Measurements from ENCODE around the gene DNAAF1. TPM values are rescaled to one million over a fixed set of nuclear protein-coding genes. Genes with fewer than 3 reads are reported as not detected.
"Not testable (repeated sequence)": the region's sequence is repeated elsewhere in the genome, so short reads cannot be mapped to it uniquely, and the experiment has no call there.

DNAAF1 gene
- total RNA-seq, 2 experiments from 2014 or later, result not detected

DNA sequence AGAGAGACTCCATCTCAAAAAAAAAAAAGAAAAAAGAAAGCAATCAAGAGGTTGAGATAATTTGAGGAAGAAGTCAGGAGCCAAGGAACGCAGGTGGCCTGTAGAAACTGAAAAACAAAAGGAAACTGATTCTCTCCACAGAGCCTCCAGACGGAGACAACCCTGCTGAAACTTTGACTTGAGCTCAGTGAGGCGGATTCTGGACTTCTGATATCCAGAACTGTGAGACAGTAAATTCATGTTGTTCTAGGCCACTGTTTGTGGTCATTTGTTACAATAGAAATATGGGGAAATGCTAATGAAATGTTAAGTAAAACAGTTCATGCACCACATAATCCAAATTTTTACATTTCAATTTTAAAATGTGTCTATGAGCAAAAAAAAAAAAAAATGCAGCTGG is 33.6 kb upstream of the DNAAF1 start:
- H3K27me3 Mint-ChIP-seq (ENCODE audit: low read depth), result no peaks in the 10 kb centered on the region
- H3K27ac Mint-ChIP-seq, result no peak overlapping the region
- peaks cover 2% of the 10 kb centered on the region for H3K36me3 Mint-ChIP-seq (ENCODE audit: low read depth)
- no peaks in the 10 kb centered on the region for H3K9me3 Mint-ChIP-seq
- DNase-seq, result no peak
- H3K4me1 Mint-ChIP-seq (ENCODE audit: low read depth), result peaks cover 48% of the 10 kb centered on the region
- CTCF ChIA-PET, result interaction anchor here (0.8 to 1.4 kb wide), 3 partner anchors 22 to 155 kb away, joined by 3 to 6 read pairs (median 3); partner anchors contain the start of gene TAF1C
- H3K4me3 Mint-ChIP-seq, result no peak overlapping the region
- intact Hi-C loops (cut with micrococcal nuclease), result no loop called here

DNA sequence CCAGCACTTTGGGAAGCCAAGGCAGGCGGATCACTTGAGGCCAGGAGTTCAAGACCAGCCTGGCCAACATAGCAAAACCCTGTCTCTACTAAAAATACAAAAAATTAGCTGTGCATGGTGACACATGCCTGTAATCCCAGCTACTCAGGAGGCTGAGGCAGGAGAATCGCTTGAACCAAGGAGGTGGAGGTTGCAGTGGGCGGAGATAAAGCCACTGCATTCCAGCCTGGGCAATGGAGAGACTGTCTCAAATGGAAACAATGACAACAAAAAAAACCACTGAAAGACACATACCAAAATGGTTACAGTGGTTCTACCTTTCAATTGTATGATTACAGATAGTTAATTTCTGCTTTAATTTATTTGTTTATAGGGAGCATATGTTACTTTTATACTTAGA is 33.2 kb upstream of the DNAAF1 start:
- CTCF ChIA-PET, result interaction anchor here (0.8 to 1.2 kb wide), 3 partner anchors 22 to 75 kb away, joined by 3 to 6 read pairs (median 3); partner anchors contain the start of gene TAF1C
- H3K27me3 Mint-ChIP-seq (ENCODE audit: low read depth); intact Hi-C loops (cut with micrococcal nuclease); H3K36me3 Mint-ChIP-seq (ENCODE audit: low read depth); H3K4me3 Mint-ChIP-seq; H3K9me3 Mint-ChIP-seq; H3K27ac Mint-ChIP-seq: not testable (repeated sequence)
- H3K4me1 Mint-ChIP-seq (ENCODE audit: low read depth), result peaks cover 44% of the 10 kb centered on the region
- DNase-seq, result peak; percentile 26

DNA sequence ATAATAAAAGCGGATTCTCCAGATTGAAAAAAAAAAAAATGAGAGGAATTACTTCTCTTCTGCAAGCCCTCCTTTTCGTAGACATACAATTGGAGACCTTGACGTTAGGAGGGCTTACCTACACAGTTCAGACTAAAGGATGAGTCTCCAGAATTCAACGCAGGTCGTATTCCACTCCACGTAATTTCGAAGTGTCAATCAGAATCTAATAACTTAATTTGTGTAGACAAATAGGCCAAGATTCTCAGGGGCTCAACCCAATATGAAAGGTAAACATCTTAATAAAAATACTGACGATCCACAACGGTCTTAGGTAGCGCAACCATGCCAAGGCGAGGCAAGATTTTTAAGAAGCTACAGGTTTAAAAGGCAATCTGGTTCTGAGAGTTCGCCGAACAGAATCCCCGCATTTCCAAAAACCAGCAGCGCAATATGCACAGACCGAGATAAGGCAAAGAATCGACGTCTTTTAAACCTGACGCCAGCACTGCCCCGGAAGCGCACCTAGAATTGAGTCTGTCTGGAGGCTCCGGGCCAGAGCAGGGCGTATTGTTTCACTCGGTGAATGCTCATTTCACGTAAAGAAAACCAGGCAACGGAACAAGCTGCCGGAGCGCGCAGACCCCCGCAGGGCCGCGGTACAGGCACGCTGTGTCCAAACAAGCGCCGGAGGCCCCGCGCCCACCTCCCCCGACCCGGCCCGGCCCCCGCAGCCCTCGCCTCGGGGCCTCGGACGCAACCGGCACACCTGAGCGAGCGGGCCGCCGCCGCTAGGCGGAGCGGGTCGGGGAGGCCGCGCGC is 29.0 kb upstream of the DNAAF1 start:
- Mint-ChIP-seq H3K27me3 (ENCODE audit: low read depth) (no peaks in the 10 kb centered on the region), H3K36me3 (ENCODE audit: low read depth) (no peaks in the 10 kb centered on the region), H3K9me3 (no peaks in the 10 kb centered on the region), H3K4me1 (ENCODE audit: low read depth) (peaks cover 32% of the 10 kb centered on the region), H3K4me3 (peak overlapping the region; percentile 91), H3K27ac (peak overlapping the region; percentile 89)
- peak; percentile 70 for DNase-seq
- CTCF ChIA-PET, result interaction anchor here (0.6 to 2.2 kb wide), 10 partner anchors 21 to 72 kb away, joined by 3 to 12 read pairs (median 3); partner anchors contain the start of gene TAF1C
- intact Hi-C loops (cut with micrococcal nuclease), result loop anchor here (1.0 to 2.0 kb wide), 5 partner anchors 29 to 309 kb away; partner anchors contain the start of genes DNAAF1, HSBP1, HSDL1 and MLYCD

DNA sequence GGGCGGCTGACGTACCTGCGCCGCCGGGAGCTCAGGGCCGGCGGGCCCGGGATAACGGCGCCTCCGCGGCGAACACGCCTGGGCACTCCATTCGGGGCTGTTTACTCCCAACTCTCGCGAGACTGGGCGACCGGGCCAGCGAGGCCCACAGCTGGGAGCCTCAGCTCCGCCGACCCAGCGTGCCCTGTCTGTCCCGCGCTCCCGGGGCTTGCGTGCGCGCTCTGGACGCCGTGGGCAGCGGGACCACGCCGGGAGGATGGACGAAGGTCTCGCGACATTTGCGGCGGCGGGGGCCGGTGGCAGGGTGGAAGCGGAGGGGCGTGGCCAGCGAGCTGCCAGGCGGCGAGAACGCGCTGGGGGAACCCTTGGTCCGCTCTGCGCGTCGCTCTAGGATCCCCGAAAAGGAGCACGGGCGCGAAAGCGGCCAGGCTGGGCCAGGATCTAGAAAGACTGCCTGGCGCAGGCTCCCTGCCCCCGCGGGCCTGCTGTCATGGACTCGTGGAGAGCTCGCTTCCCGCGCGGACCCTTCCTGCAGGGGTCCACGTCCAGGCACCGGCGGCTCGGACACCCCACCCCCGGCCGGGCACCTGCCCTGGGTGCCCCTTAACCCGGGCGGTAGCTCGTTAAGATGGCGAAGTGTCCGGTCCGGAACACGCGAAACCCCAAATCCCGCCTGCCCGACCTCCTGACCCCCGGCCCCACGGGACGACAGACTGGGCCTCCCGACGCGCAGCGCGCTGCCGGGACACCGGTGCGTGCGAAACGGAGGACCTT is 28.2 kb upstream of the DNAAF1 start, which contains the start of gene MBTPS1:
Gene MBTPS1 (minus strand): TSS at position 223 of the 774 bp plus-strand sequence. CDS start 15,159 bp downstream, outside the sequence.
- intact Hi-C loops (cut with micrococcal nuclease), result loop anchor here (1.0 to 2.0 kb wide), 5 partner anchors 28 to 310 kb away; partner anchors contain the start of genes DNAAF1, HSBP1, HSDL1 and MLYCD
- peak within 1 kb of the TSS; percentile 89 for H3K27ac Mint-ChIP-seq
- no peaks in the 10 kb centered on the region for H3K9me3 Mint-ChIP-seq
- peak within 1 kb of the TSS; percentile 91 for H3K4me3 Mint-ChIP-seq
- H3K4me1 Mint-ChIP-seq (ENCODE audit: low read depth), result peaks cover 26% of the 10 kb centered on the region
- DNase-seq, result peak; percentile 98
- H3K27me3 Mint-ChIP-seq (ENCODE audit: low read depth), result no peaks in the 10 kb centered on the region
- CTCF ChIA-PET, result interaction anchor here (0.6 to 2.2 kb wide), 11 partner anchors 21 to 71 kb away, joined by 3 to 12 read pairs (median 3); partner anchors contain the start of genes DNAAF1, HSDL1 and TAF1C
- H3K36me3 Mint-ChIP-seq (ENCODE audit: low read depth), result no peaks in the 10 kb centered on the region

- CTCF ChIA-PET, result interaction anchor here (0.9 to 2.2 kb wide), 9 partner anchors 20 to 70 kb away, joined by 3 to 12 read pairs (median 4); partner anchors contain the start of genes DNAAF1, HSDL1 and TAF1C
- peaks cover 24% of the 10 kb centered on the region for H3K4me1 Mint-ChIP-seq (ENCODE audit: low read depth)
- peak overlapping the region; percentile 91 for H3K4me3 Mint-ChIP-seq
- no peaks in the 10 kb centered on the region for H3K27me3 Mint-ChIP-seq (ENCODE audit: low read depth)
- H3K9me3 Mint-ChIP-seq, result no peaks in the 10 kb centered on the region
- H3K36me3 Mint-ChIP-seq (ENCODE audit: low read depth), result no peaks in the 10 kb centered on the region
- intact Hi-C loops (cut with micrococcal nuclease), result loop anchor here (2.0 kb wide), 2 partner anchors 219 to 311 kb away; partner anchors contain the start of genes HSBP1 and MLYCD
- DNase-seq, result peak; percentile 57
- H3K27ac Mint-ChIP-seq, result peak overlapping the region; percentile 86
Observed at GRCh38 chr16:84117494-84117843, 27.6 kb upstream of the DNAAF1 start.

DNA sequence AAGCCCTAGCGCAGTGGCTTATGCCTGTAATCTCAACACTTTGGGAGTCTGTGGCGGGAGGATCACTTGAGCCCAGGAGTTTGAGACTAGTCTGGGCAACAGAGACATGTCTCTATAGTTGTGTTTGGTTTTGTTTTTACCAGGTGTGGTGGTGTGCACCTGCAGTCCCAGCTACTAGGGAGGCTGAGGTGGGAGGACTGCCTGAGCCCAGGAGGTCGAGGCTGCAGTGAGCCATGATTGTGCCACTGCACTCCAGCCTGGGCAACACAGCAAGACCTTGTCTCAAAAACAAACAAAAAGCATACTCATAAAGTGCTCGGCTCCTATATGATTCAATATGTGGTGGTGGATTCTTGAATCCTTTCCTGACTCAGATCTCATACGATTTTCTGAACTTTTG is 26.8 kb upstream of the DNAAF1 start:
- intact Hi-C loops (cut with micrococcal nuclease); H3K9me3 Mint-ChIP-seq; DNase-seq; H3K27ac Mint-ChIP-seq; H3K36me3 Mint-ChIP-seq (ENCODE audit: low read depth); H3K27me3 Mint-ChIP-seq (ENCODE audit: low read depth): not testable (repeated sequence)
- CTCF ChIA-PET, result interaction anchor here (0.5 to 1.1 kb wide), 2 partner anchors 18 to 55 kb away, joined by 3 read pairs; no protein-coding TSS in a partner anchor
- Mint-ChIP-seq H3K4me1 (ENCODE audit: low read depth) (peaks cover 22% of the 10 kb centered on the region), H3K4me3 (peak overlapping the region; percentile 53)

DNA sequence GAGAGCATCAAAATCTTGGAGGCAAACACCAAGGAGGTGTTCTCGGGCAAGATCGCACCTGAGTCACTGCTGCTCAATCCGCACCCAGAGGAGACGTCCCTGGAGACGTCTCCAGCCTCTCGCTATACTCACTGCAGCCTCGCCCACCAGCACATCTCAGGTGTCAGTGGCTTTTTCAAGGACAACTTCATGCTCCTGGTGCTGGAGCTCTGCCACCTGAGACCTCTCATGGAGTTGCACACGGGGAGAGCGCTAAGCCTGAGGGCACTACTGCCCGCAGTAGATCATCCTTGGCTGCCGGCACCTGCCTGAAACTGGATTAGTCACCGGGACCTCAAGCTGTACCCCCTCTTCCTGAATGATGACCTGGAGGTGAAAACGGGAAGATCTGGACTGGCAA is 25.7 kb upstream of the DNAAF1 start:
- intact Hi-C loops (cut with micrococcal nuclease), result no loop called here
- Mint-ChIP-seq H3K4me1 (ENCODE audit: low read depth) (peaks cover 18% of the 10 kb centered on the region), H3K4me3 (no peak overlapping the region), H3K9me3 (no peaks in the 10 kb centered on the region), H3K36me3 (ENCODE audit: low read depth) (no peaks in the 10 kb centered on the region), H3K27me3 (ENCODE audit: low read depth) (no peaks in the 10 kb centered on the region), H3K27ac (no peak overlapping the region)
- DNase-seq, result no peak
- CTCF ChIA-PET, result interaction anchor here (1.1 kb wide), 2 partner anchors 54 to 158 kb away, joined by 3 read pairs; no protein-coding TSS in a partner anchor

GRCh38 chr16:84120023-84120422 is 25.1 kb upstream of the DNAAF1 start:
- CTCF ChIA-PET, result interaction anchor here (1.1 kb wide), 1 partner anchor 157 kb away, joined by 3 read pairs; no protein-coding TSS in a partner anchor
- no peak overlapping the region for H3K4me3 Mint-ChIP-seq
- H3K36me3 Mint-ChIP-seq (ENCODE audit: low read depth), result no peaks in the 10 kb centered on the region
- H3K4me1 Mint-ChIP-seq (ENCODE audit: low read depth), result peaks cover 17% of the 10 kb centered on the region
- H3K9me3 Mint-ChIP-seq, result no peaks in the 10 kb centered on the region
- intact Hi-C loops (cut with micrococcal nuclease), result no loop called here
- no peak for DNase-seq
- no peak overlapping the region for H3K27ac Mint-ChIP-seq
- H3K27me3 Mint-ChIP-seq (ENCODE audit: low read depth), result no peaks in the 10 kb centered on the region

DNA sequence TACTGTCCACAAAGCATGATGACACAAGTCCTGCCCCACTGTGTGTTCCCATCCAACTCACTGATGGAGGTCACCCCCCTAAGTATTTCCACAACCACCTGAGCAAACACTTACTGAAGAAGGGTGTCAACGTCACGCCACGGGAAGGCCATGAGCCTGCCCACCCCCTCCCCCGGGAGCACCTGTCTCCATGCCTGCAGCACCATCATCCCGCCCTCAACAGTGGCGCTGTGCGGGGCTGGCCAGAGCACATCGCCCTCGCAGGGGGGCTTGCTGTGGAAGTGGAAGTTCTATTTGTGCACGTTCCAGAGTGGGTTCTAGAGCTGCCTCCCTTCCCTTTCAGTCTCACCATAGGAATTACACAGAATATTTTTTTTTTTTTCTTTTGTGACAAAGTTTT is 24.1 kb upstream of the DNAAF1 start:
- no peaks in the 10 kb centered on the region for H3K9me3 Mint-ChIP-seq
- no peak for DNase-seq
- intact Hi-C loops (cut with micrococcal nuclease), result no loop called here
- peaks cover 3% of the 10 kb centered on the region for H3K36me3 Mint-ChIP-seq (ENCODE audit: low read depth)
- no peak overlapping the region for H3K4me3 Mint-ChIP-seq
- H3K4me1 Mint-ChIP-seq (ENCODE audit: low read depth), result peaks cover 10% of the 10 kb centered on the region
- CTCF ChIA-PET, result no interaction called here
- no peaks in the 10 kb centered on the region for H3K27me3 Mint-ChIP-seq (ENCODE audit: low read depth)
- no peak overlapping the region for H3K27ac Mint-ChIP-seq

- Mint-ChIP-seq H3K27ac (no peak overlapping the region), H3K36me3 (ENCODE audit: low read depth) (peaks cover 6% of the 10 kb centered on the region), H3K4me1 (ENCODE audit: low read depth) (no peaks in the 10 kb centered on the region), H3K9me3 (no peaks in the 10 kb centered on the region), H3K27me3 (ENCODE audit: low read depth) (no peaks in the 10 kb centered on the region), H3K4me3 (no peak overlapping the region)
- no peak for DNase-seq
- CTCF ChIA-PET, result no interaction called here
- intact Hi-C loops (cut with micrococcal nuclease), result no loop called here
Observed at GRCh38 chr16:84124257-84125073, 20.6 kb upstream of the DNAAF1 start.

DNA sequence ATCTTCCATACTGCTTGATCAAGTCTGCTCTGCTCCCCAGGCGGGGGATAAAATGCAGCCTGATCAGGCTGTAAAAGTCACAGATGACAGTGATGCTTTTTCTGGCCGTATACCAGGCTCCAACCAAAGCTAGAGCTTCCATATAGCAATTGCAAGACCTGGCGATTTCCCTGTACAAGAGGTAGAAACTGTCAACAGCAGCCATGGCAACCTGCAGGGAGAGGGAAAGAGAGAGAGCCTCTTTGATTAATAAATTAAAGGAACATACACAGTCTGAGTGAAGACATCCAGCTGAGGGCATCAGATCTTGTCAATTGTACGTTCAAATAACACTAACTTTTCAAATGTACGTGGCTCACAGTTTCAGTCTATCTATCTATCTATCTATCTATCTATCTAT is 14.0 kb upstream of the DNAAF1 start:
- Mint-ChIP-seq H3K36me3 (ENCODE audit: low read depth) (peaks cover 5% of the 10 kb centered on the region), H3K27me3 (ENCODE audit: low read depth) (no peaks in the 10 kb centered on the region), H3K27ac (no peak overlapping the region), H3K9me3 (no peaks in the 10 kb centered on the region), H3K4me3 (no peak overlapping the region), H3K4me1 (ENCODE audit: low read depth) (peaks cover 3% of the 10 kb centered on the region)
- CTCF ChIA-PET, result interaction anchor here (2.0 kb wide), 1 partner anchor 44 kb away, joined by 6 read pairs; no protein-coding TSS in a partner anchor
- DNase-seq, result no peak
- intact Hi-C loops (cut with micrococcal nuclease), result no loop called here

Data from activated naive CD4-positive, alpha-beta T cell treated with anti-CD3 and anti-CD28 coated beads for 36 hours (primary cell).